GM19463 (cell line): ENCODE measurements around the gene REEP5.
"Not testable (repeated sequence)": the region's sequence is repeated elsewhere in the genome, so short reads cannot be mapped to it uniquely, and the experiment has no call there.

Experiments used
- ATAC-seq: cut with Tn5 transposase; IDR thresholded peaks from one replicate; pipeline ENCODE4 v1.9.1; 2021; ENCODE audit warnings: mild to moderate bottlenecking, moderate library complexity; ENCODE audit not compliant: unreplicated experiment

REEP5 gene

GRCh38 chr5:112921833-112922817, at the start of gene REEP5:
Gene REEP5 (minus strand): TSS chr5:112922227. CDS start chr5:112922190, 37 bp downstream.
- ATAC-seq: peak; percentile 62

GRCh38 chr5:112971276-112971675, 49.2 kb upstream of the REEP5 start:
- no peak for ATAC-seq

GRCh38 chr5:112968411-112969106, 46.5 kb upstream of the REEP5 start:
- ATAC-seq: no peak

GRCh38 chr5:112967520-112968083, 45.6 kb upstream of the REEP5 start:
- no peak for ATAC-seq

GRCh38 chr5:112965733-112966306, 43.8 kb upstream of the REEP5 start:
- no peak for ATAC-seq

GRCh38 chr5:112963374-112963733, 41.3 kb upstream of the REEP5 start:
- not testable (repeated sequence) for ATAC-seq

GRCh38 chr5:112960863-112961504, 39.0 kb upstream of the REEP5 start:
- no peak for ATAC-seq

GRCh38 chr5:112960315-112960714, 38.3 kb upstream of the REEP5 start:
- no peak for ATAC-seq

- not testable (repeated sequence) for ATAC-seq
Observed at GRCh38 chr5:112959872-112960271, 37.8 kb upstream of the REEP5 start.

- ATAC-seq: peak; percentile 98
Observed at GRCh38 chr5:112958093-112959088, 36.4 kb upstream of the REEP5 start.

GRCh38 chr5:112957036-112957808, 35.2 kb upstream of the REEP5 start:
- ATAC-seq: no peak

GRCh38 chr5:112956606-112957005, 34.6 kb upstream of the REEP5 start:
- no peak for ATAC-seq

- peak; percentile 87 for ATAC-seq
Observed at GRCh38 chr5:112951124-112951702, 29.2 kb upstream of the REEP5 start.

- ATAC-seq: no peak
Observed at GRCh38 chr5:112948458-112948857, 26.4 kb upstream of the REEP5 start.

GRCh38 chr5:112940670-112941069, 18.6 kb upstream of the REEP5 start:
- ATAC-seq: no peak

- ATAC-seq: no peak
Observed at GRCh38 chr5:112938286-112938685, 16.3 kb upstream of the REEP5 start.

GRCh38 chr5:112935675-112936074, 13.6 kb upstream of the REEP5 start:
- ATAC-seq: no peak

- no peak for ATAC-seq
Observed at GRCh38 chr5:112934366-112934663, 12.3 kb upstream of the REEP5 start.
